ENCODE data around the gene KCNH1.

The KCNH1 gene

GRCh38 chr1:210828996-210829596, 304.9 kb downstream of the KCNH1 start:
- TF ChIP-seq CTCF (conservative IDR thresholded peaks at IDR 0.05; ENCODE audit: control insufficient read depth, insufficient read depth, low read depth, low read length), result no peak
- H3K4me3 ChIP-seq (ENCODE audit: control insufficient read depth, low read depth, low read length), result no peak overlapping the region
- DNase-seq (ENCODE audit: low read depth), result no peak

GRCh38 chr1:210827481-210827880, 306.5 kb downstream of the KCNH1 start:
- no peak for DNase-seq (ENCODE audit: low read depth)
- no peak for TF ChIP-seq CTCF (conservative IDR thresholded peaks at IDR 0.05; ENCODE audit: control insufficient read depth, insufficient read depth, low read depth, low read length)
- no peak overlapping the region for H3K4me3 ChIP-seq (ENCODE audit: control insufficient read depth, low read depth, low read length)

GRCh38 chr1:210826686-210827085, 307.3 kb downstream of the KCNH1 start:
- no peak for TF ChIP-seq CTCF (conservative IDR thresholded peaks at IDR 0.05; ENCODE audit: control insufficient read depth, insufficient read depth, low read depth, low read length)
- no peak overlapping the region for H3K4me3 ChIP-seq (ENCODE audit: control insufficient read depth, low read depth, low read length)
- DNase-seq (ENCODE audit: low read depth), result no peak

GRCh38 chr1:210822932-210823331, 311.0 kb downstream of the KCNH1 start:
- TF ChIP-seq CTCF (conservative IDR thresholded peaks at IDR 0.05; ENCODE audit: control insufficient read depth, insufficient read depth, low read depth, low read length), result no peak
- DNase-seq (ENCODE audit: low read depth), result no peak
- no peak overlapping the region for H3K4me3 ChIP-seq (ENCODE audit: control insufficient read depth, low read depth, low read length)

- no peak for DNase-seq (ENCODE audit: low read depth)
- no peak for TF ChIP-seq CTCF (conservative IDR thresholded peaks at IDR 0.05; ENCODE audit: control insufficient read depth, insufficient read depth, low read depth, low read length)
- no peak overlapping the region for H3K4me3 ChIP-seq (ENCODE audit: control insufficient read depth, low read depth, low read length)
Measured at GRCh38 chr1:210822241-210822640, 311.7 kb downstream of the KCNH1 start.

- H3K4me3 ChIP-seq (ENCODE audit: control insufficient read depth, low read depth, low read length), result no peak overlapping the region
- no peak for TF ChIP-seq CTCF (conservative IDR thresholded peaks at IDR 0.05; ENCODE audit: control insufficient read depth, insufficient read depth, low read depth, low read length)
- no peak for DNase-seq (ENCODE audit: low read depth)
Measured at GRCh38 chr1:210821615-210822014, 312.3 kb downstream of the KCNH1 start.

- no peak overlapping the region for H3K4me3 ChIP-seq (ENCODE audit: control insufficient read depth, low read depth, low read length)
- DNase-seq (ENCODE audit: low read depth), result no peak
- TF ChIP-seq CTCF (conservative IDR thresholded peaks at IDR 0.05; ENCODE audit: control insufficient read depth, insufficient read depth, low read depth, low read length), result no peak
Measured at GRCh38 chr1:210819266-210819665, 314.7 kb downstream of the KCNH1 start.
